Hair follicular keratinocyte (primary cell): ENCODE data around the gene PRKCI. TPM values are rescaled to one million over a fixed set of nuclear protein-coding genes. Genes with fewer than 3 reads are reported as not detected.

Experiments used
- total RNA-seq: library from RNA; depleted of rRNA; stranded (reverse); fragments of >200 nt; gene quantifications from 2 replicates; pipeline ENCODE4 v1.2.3, GENCODE V29; 2015

PRKCI gene
- total RNA-seq, result 39.4 and 49.6 TPM in 2 replicates

DNA sequence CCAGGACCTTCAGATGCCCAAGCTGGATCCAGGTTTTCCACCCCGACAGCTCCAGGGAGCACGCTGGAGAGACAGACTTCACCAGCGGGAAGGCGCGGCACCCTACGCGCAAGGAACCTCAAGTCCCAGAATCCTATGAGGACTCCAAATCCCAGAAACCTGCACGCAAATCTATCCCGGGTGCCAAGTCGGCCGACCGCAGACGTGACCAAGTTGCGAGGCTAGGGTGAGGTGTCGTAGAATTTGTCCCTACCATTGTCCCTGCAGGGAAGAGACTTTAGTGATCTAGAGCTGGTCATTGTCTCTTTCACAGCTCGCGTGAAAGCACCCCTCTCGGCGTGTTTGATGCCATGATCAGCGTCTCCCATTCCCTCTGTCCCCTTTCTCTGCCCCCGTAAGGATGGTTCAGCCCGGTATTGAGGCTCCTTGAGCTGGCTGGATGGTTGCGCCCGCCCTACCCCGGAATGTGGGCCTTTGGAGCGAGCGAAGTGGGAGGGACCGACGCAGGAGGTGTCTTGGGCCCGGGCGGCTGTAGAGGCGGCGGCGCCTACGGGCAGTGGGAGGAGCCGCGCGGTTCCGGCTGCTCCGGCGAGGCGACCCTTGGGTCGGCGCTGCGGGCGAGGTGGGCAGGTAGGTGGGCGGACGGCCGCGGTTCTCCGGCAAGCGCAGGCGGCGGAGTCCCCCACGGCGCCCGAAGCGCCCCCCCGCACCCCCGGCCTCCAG lies at the start of gene PRKCI:
Gene PRKCI (plus strand): TSS at position 501 of the 723 bp plus-strand sequence. CDS start 246 bp downstream, outside the sequence.

DNA sequence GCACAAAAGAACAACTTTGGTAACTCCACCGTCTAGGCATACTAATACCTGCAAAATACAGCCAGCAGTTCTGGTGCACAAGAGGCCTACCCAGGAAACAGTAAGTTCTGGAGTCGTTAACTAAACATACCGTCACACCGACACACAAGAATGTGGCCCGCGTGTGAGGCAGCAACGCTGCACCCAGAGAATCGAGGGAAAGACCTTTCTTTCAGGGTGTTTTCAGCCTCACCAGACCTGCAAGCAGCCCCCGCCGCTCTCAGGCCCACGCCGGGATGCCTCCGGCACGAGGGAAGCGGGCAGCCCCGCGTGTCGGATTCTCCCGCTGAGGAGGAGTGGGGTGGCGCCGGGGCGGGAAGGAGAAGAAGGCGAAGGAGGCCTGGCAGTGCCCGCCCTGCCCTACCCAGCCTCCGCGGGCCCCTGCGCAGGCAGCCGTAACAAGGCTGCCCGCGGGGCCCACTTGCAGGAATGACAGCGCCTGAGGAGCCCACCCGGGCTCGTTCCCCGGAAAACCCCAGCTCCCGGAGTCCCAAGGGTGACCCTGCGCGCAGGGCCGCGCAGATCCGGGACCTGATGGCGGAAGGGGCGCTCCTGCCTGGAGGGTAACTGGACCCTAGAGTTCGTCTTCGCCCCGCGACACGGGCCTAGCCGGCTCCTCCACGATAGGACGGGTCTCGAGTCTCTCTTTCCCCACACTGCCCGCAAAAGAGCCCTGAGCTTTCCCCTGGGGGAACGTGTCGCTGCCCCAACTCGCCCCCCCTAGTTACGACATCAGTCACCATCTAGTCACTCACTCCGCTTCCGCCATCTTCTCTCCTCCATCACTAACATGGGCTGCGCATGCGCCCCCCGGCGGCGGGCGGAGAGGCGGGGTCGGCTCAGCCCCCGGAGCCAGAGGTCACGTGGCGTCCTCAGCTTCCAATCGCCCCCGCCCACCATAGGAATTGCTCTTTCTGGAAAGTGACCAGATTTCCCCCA lies 41.0 kb upstream of the PRKCI start, which contains the start of gene PHC3:
Gene PHC3 (minus strand): TSS at position 826 of the 978 bp plus-strand sequence. CDS start 18 bp downstream, at position 808.

Other genes starting within 250 kb of the PRKCI start
- 0.23 and 1.0 TPM in 2 replicates for gene GPR160, start 184.4 kb upstream of the PRKCI start, total RNA-seq
- gene PHC3, start 40.7 kb upstream of the PRKCI start, total RNA-seq, result 7.1 and 14.6 TPM in 2 replicates
- gene SKIL, start 135.3 kb downstream of the PRKCI start, total RNA-seq, result 9.2 and 21.9 TPM in 2 replicates
- gene CLDN11, start 196.4 kb downstream of the PRKCI start, total RNA-seq, result 3.4 and 5.1 TPM in 2 replicates